Uterus (tissue), 4 donors: Measurements from ENCODE around the gene THRB. TPM values are rescaled to one million over a fixed set of nuclear protein-coding genes. Genes with fewer than 3 reads are reported as not detected.

Experiments
- DNase-seq, 2 donors: peaks; one replicate each; pipeline ENCODE4 v3.0.0-alpha.2; 2019 to 2020
- H3K27ac ChIP-seq, 2 donors: fragments of 200-600 bp; sonication (generic); 1 replicate in 1 of 2; 2 replicates in 1 of 2; pipeline ENCODE4 v1.5.1; 2016 to 2018
- H3K27me3 ChIP-seq, 2 donors: fragments of 200-600 bp; sonication (generic); one replicate each; pipeline ENCODE4 v1.5.1; 2018 to 2019; ENCODE audit warnings: control low read depth in 1 of 2
- H3K36me3 ChIP-seq, 2 donors: fragments of 200-600 bp; sonication (generic); one replicate each; pipeline ENCODE4 v1.5.1; 2019; ENCODE audit warnings: control low read depth in 1 of 2
- H3K4me1 ChIP-seq, 2 donors: fragments of 200-600 bp; sonication (generic); one replicate each; pipeline ENCODE4 v1.5.1; 2018 to 2019; ENCODE audit warnings: control low read depth in 1 of 2
- H3K4me3 ChIP-seq, 2 donors: fragments of 200-600 bp; sonication (generic); 1 replicate in 1 of 2; 2 replicates in 1 of 2; pipeline ENCODE4 v1.5.1; 2018 to 2019; ENCODE audit warnings: mild to moderate bottlenecking in 1 of 2
- H3K9me3 ChIP-seq, 2 donors: fragments of 200-600 bp; sonication (generic); one replicate each; pipeline ENCODE4 v1.5.1; 2019; ENCODE audit warnings: control low read depth in 1 of 2
- CTCF ChIP-seq, 4 experiments: fragments of 200-600 bp in 2 of 4; fragments of 450-650 bp in 2 of 4; sonication (generic) in 2 of 4; IDR thresholded peaks; one replicate each; pipeline ENCODE4 v1.5.1; 2016 to 2019; ENCODE audit warnings: antibody characterized with exemption in 4 of 4, mild to moderate bottlenecking in 2 of 4, moderate library complexity in 1 of 4
- POLR2A ChIP-seq, 2 donors: fragments of 450-650 bp; IDR thresholded peaks; one replicate each; pipeline ENCODE4 v1.6.1; 2016; ENCODE audit warnings: antibody characterized with exemption in 2 of 2, mild to moderate bottlenecking in 1 of 2, moderate library complexity in 1 of 2
- intact Hi-C: fragments of 100-400 bp; cut with DNase I; formaldehyde crosslinking; loops from one replicate; pipeline ENCODE4 v1.15.1; 2023; ENCODE audit warnings: low total_unique reads
- total RNA-seq, 4 donors: library from RNA; depleted of rRNA in 3 of 4; stranded (reverse); fragments of >200 nt in 3 of 4; gene quantifications; one replicate each; pipeline versions ENCODE4 v1.1.0 to v1.2.4, GENCODE V29; 2014 to 2023
- donor health status: DM: yes; HTN: yes; CAD: no.

THRB gene
- total RNA-seq, 4 donors from 2014 or later, result 4.6 to 38.2 (median 17.3) TPM

- TF ChIP-seq CTCF (IDR thresholded peaks at IDR 0.05) (no peak), POLR2A (IDR thresholded peaks at IDR 0.05) (no peak)
- Histone ChIP-seq H3K9me3 (no peaks in the 10 kb centered on the region), H3K4me1 (peaks cover 0 to 15% of the 10 kb centered on the region in 2 donors), H3K4me3 (no peak overlapping the region), H3K27me3 (no peaks in the 10 kb centered on the region), H3K27ac (peak overlapping the region in 1 of 2 donors; percentile 63), H3K36me3 (no peaks in the 10 kb centered on the region)
- DNase-seq, result no peak
- intact Hi-C loops, result loop anchor here (5.0 kb wide), 1 partner anchor 238 kb away; no protein-coding TSS in a partner anchor
These were observed 259.5 kb downstream of the THRB start for GRCh38 chr3:24235121-24235520.

- Histone ChIP-seq H3K27me3 (no peaks in the 10 kb centered on the region), H3K36me3 (no peaks in the 10 kb centered on the region), H3K9me3 (no peaks in the 10 kb centered on the region), H3K4me3 (no peak overlapping the region), H3K4me1 (peaks cover 0 to 15% of the 10 kb centered on the region in 2 donors), H3K27ac (no peak overlapping the region)
- no peak for DNase-seq
- intact Hi-C loops, result no loop called here
- TF ChIP-seq CTCF (IDR thresholded peaks at IDR 0.05), result no peak
- no peak for TF ChIP-seq POLR2A (IDR thresholded peaks at IDR 0.05)
These were observed 261.9 kb downstream of the THRB start for GRCh38 chr3:24232784-24233183.

GRCh38 chr3:24229468-24230221, 265.0 kb downstream of the THRB start:
- peaks cover 0 to 9% of the 10 kb centered on the region in 2 donors for H3K4me1 ChIP-seq
- no peak for DNase-seq
- H3K27me3 ChIP-seq, result no peaks in the 10 kb centered on the region
- no peak overlapping the region for H3K4me3 ChIP-seq
- intact Hi-C loops, result no loop called here
- H3K36me3 ChIP-seq, result no peaks in the 10 kb centered on the region
- no peak overlapping the region for H3K27ac ChIP-seq
- no peaks in the 10 kb centered on the region for H3K9me3 ChIP-seq
- TF ChIP-seq POLR2A (IDR thresholded peaks at IDR 0.05), result no peak
- TF ChIP-seq CTCF (IDR thresholded peaks at IDR 0.05), result no peak

DNA sequence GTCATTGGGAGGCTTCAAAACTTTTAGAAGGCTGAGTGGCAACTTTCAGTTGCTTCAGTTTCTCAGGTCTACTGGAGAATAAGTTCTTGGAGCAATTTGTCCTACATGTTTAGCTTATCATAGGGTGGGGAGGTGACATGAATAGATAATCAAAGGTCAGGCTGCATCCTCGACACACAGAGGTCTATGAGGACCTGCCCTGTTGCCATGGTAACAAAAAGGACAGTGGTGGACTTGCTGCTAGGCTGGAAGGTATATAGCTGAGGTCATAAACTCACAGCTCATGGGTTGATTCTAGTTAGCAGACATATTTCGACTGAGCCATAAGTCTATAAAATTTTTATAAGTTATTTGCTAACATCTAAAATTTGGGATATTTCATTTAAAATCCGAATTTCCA, 267.0 kb downstream of the THRB start:
- DNase-seq, result no peak
- H3K9me3 ChIP-seq, result no peaks in the 10 kb centered on the region
- peaks cover 0 to 9% of the 10 kb centered on the region in 2 donors for H3K4me1 ChIP-seq
- no peak overlapping the region for H3K4me3 ChIP-seq
- no peak overlapping the region for H3K27ac ChIP-seq
- H3K27me3 ChIP-seq, result no peaks in the 10 kb centered on the region
- TF ChIP-seq POLR2A (IDR thresholded peaks at IDR 0.05) (no peak), CTCF (IDR thresholded peaks at IDR 0.05) (no peak)
- no peaks in the 10 kb centered on the region for H3K36me3 ChIP-seq
- intact Hi-C loops, result no loop called here

DNA sequence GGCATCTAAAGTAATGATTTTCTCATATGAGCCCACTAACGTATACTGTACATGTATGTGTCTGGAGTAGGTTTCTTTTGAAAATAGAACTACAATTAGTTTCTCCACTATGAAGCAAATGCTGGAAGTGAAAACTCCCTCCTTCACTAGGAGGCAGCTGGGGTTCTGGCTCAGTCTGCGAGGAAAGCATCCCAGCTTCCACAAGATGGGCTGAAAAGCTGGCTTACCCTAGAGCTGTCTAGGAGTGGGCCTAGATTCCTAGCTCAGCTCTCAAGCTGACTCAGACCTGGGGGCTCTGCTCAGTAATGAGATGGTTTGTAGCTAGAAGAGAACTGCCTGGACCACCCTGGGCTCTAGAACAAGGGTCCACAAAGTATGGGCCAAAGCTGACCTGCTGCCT, 268.3 kb downstream of the THRB start:
- Histone ChIP-seq H3K4me3 (no peak overlapping the region), H3K27ac (peak overlapping the region; percentile 48 to 65), H3K36me3 (no peaks in the 10 kb centered on the region), H3K9me3 (no peaks in the 10 kb centered on the region), H3K27me3 (no peaks in the 10 kb centered on the region), H3K4me1 (peaks cover 0 to 9% of the 10 kb centered on the region in 2 donors)
- DNase-seq, result no peak
- TF ChIP-seq CTCF (IDR thresholded peaks at IDR 0.05) (no peak), POLR2A (IDR thresholded peaks at IDR 0.05) (no peak)
- intact Hi-C loops, result no loop called here
